HG02870 (cell line): Measurements from ENCODE around the gene VSIG10.
"Not testable (repeated sequence)": the region's sequence is repeated elsewhere in the genome, so short reads cannot be mapped to it uniquely, and the experiment has no call there.

Experiments
- ATAC-seq: cut with Tn5 transposase; IDR thresholded peaks from one replicate; pipeline ENCODE4 v1.9.1; 2021; ENCODE audit warnings: mild to moderate bottlenecking, moderate library complexity; ENCODE audit not compliant: unreplicated experiment

Gene VSIG10

GRCh38 chr12:118109088-118109487 lies 5.3 kb upstream of the VSIG10 start:
- no peak for ATAC-seq

DNA sequence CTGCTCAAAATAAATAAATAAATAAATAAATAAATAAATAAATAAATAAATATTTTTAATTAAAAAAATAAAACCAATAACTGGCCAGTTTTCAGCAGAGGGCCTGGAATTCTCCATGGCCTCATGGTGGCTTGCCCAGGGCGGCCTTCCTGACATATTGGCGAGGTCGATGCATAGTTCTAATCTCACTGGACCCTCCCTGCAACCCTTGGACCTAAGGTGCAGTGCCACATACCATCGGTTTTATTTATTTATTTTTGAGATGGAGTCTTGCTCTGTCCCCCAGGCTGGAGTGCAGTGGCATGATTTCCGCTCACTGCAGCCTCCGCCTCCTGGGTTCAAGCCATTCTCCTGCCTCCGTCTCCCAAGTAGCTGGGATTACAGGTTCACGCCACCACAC lies 3.9 kb upstream of the VSIG10 start:
- no peak for ATAC-seq

GRCh38 chr12:118107011-118107410 lies 3.2 kb upstream of the VSIG10 start:
- ATAC-seq = no peak

GRCh38 chr12:118103201-118103600 lies 610 bp downstream of the VSIG10 start:
- ATAC-seq = no peak

DNA sequence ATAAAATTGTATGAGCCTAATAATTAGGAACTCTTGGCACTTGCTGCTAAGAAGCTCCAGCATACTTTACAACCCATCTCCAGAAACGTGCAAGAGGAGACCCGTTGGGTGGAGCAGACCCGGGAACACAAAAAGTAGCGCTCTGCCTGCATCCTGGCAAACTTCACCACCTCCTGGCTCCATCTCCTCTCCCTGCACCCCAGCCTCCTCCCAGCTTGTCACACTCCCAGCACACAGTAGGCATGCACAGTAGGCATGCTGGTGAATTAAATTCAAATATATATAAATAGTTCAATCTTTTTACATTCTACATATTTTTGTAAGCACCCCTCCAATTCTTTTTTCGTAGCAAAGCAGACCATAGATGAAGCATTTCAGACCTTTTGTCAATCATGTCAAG lies 1.2 kb downstream of the VSIG10 start:
- no peak for ATAC-seq

GRCh38 chr12:118102070-118102469 lies 1.7 kb downstream of the VSIG10 start:
- ATAC-seq = no peak

GRCh38 chr12:118101051-118101450 lies 2.8 kb downstream of the VSIG10 start:
- ATAC-seq = no peak

GRCh38 chr12:118098911-118099671 lies 4.7 kb downstream of the VSIG10 start:
- no peak for ATAC-seq

DNA sequence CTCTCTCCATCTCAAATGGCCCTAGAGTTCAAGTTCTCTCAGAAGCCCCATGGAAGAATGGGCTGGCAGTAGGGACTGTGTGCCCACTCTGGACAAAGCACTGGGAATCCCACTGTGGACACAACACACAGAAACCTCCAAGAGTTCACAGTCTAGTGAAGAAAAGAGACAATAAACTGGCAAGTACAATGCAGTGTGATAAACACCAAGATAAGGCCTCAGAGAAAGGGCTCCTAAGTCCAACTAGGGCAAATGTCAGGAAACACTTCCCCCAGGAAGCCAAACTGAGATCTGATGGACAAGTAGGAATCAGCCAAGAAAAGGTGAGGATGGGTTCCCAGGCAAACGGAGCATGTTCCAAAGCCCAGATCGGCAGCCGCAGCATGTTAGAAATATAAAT lies 5.4 kb downstream of the VSIG10 start:
- no peak for ATAC-seq

DNA sequence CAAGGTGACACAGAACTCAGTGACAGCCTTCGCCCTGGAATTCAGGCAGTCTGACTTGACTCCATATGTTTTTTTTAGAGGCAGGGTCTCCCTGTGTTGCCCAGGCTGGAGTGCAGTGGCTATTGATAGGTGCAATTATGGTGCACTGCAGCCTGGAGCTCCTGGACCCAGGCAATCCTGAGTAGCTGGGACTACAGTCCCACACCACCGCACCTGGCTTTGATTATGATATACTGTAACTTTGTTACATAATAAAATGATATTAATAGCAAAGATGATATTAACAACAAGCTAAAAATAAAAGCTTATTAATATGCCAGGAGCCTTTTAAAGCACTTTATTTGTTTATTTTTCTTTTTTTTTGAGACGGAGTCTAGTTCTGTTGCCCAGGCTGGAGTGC lies 9.8 kb downstream of the VSIG10 start:
- no peak for ATAC-seq

- no peak for ATAC-seq
Observed at GRCh38 chr12:118089782-118090181, 14.0 kb downstream of the VSIG10 start.

DNA sequence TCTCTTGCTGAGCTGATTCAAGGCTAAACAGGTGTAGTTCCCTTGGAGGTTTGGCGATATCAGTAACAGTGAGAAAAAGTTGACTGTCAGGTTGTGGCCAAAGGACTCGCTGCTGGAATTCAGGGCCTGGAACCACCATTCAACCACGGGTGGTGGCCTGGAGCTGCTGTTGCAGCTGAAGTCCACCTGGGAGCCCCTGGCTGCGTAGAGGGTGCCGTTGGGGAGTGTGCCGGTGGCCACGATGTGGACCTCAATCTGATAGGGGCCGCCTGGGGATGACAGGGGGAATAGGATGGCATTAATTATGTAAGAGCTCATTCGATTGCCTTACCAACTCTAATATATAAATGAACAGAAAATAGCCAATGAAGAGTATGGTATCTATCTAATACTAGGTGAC lies 21.6 kb downstream of the VSIG10 start:
- no peak for ATAC-seq

DNA sequence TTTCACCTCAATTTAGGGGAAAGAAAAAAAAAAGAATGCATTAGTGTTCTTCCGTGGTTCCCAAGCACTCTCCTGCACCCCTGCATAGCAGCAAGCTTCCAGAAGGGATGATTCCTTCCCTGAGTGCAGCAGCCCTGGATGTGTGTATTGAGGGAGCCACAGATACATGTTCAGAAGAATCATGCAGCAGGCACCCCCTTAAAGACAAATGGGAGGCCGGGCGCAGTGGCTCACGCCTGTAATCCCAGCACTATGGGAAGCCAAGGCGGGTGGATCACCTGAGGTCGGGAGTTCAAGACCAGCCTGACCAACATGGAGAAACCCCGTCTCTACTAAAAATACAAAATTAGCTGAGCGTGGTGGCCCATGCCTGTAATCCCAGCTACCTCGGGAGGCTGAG lies 22.3 kb downstream of the VSIG10 start:
- ATAC-seq = not testable (repeated sequence)

GRCh38 chr12:118073768-118074167 lies 30.0 kb downstream of the VSIG10 start:
- ATAC-seq = no peak

DNA sequence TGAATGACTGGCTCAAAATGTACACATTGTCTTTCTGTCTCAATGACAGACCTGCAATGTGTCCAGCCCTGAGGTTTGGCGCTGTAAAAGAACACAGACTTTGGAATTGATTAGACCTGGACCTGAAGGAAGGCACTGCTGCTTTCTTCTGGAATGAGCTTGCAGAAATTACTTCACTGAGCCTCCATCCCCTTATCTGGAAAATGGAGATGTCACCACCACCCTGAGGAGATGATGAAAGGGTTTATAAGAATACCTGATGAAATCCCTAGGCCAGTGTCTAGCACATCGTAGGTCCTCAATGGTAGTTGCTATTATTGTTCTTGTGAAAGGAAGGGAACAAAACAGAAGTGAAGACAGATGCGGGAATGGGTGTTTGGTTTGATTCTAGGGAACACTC lies 33.2 kb downstream of the VSIG10 start:
- no peak for ATAC-seq

- ATAC-seq = no peak
Observed at GRCh38 chr12:118068445-118068844, 35.4 kb downstream of the VSIG10 start.

DNA sequence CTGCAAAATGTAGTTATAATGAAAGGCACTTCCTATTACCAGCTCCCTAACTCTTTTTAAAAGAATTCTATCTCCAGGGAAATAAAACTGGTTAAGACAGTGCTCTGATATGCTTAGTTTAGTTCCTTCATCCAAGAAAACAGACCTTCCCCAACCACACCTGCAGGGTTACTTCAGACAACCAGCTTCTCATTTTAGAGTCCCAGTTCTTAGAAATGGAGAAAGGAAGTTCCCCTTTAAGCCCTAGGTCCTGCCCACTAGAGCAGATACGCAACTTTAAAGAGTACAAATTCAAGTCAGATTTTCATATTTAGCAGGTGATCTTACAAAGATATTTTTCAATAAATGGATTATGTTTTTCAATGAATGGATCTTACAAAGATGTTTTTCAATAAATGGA lies 38.4 kb downstream of the VSIG10 start:
- ATAC-seq = no peak

DNA sequence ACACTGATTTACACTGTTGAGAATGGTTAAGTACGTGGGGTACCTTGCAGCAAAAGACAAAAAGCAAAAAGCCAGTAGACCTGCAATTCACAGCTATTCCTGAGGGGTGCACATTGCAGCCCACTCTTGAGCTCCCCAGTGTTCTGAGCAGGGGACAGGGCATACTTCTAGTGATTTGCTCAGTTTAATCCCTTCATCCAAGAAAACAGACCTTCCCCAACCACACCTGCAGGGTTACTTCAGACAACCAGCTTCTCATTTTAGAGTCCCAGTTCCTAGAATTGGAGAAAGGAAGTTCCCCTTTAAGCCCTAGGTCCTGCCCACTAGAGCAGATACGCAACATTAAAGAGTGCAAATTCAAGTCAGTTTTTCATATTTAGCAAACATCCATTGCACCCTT lies 39.2 kb downstream of the VSIG10 start:
- no peak for ATAC-seq

GRCh38 chr12:118063576-118064391 lies 40.0 kb downstream of the VSIG10 start:
- no peak for ATAC-seq

DNA sequence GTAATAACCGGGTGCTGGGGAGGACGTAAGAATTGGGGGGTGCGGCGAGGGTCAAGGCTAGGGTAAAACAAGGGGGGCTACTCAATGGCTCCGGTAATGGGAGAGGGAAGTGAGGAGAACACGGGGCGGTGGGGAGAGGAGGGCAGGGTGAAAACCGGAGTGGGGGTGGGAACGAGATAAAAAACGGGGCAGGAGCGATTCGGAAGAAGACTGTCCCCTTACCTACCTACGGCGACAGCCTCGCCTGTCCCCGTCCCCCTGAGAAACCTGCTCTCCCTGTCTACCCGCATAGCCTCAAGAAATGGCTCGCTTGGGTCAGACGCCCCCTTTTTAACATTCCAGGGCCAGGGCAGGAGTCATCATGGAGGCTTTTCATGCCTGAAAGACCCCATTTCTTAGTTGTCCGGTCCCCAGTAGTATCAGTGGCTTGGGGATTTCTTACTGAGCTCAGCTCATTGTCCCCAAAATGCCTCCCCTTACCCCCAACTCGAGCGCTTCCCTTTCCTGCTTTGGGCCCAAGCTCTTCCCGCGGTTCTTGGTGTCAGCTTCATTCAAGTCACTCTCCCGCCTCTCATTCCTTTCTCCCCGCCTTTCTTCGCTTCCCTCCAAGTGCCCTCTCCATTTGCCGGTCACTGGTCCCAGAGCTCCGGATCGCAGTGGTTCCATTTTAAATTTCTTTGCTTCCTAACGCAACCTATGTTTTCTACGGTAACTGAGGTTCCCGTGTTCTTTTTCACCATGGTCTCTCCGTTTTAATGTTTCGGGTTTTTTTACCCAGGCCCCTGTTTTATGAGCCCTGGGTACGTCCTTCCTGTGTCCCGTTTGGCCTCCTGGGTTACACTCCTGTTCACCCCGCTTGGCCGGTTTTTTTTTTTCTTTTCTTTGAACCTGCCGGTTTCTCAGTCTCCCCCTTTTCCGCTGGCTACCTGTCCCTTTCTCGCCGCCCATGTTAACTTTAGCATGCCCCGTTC lies 41.7 kb downstream of the VSIG10 start:
- ATAC-seq = no peak
